ENCODE measurements around the gene SEMA6A.

The SEMA6A gene

DNA sequence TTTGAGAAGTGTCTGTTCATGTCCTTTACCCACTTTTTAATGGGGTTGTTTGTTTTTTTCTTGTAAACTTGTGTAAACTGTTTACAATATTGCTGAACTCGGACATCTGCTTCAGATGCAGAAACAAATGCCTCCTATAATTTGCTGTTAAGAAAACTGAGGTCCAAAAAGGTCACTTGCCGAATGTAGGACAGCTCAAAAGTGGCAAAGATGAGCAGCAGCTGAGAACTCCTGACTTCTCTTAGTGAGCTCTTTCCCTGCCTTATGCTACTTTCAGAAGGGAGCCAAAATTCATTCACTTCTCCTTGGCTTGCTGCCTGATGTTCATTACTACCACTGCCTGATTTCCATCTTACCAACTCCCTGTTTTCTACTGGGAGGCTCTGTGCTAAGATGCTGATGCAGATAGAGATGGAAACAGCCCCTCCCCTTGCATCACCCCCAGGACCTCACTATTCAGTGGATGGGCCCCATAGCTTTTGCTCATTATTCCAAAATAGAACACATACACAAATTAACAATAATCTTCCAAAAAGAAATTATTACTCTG, 60.1 kb downstream of the SEMA6A start:
- no peak for DNase-seq
- TF ChIP-seq POLR2A (IDR thresholded peaks at IDR 0.05; ENCODE audit: low read length) (no peak), GATA1 (IDR thresholded peaks at IDR 0.05; ENCODE audit: low read depth, low read length) (no peak)

DNA sequence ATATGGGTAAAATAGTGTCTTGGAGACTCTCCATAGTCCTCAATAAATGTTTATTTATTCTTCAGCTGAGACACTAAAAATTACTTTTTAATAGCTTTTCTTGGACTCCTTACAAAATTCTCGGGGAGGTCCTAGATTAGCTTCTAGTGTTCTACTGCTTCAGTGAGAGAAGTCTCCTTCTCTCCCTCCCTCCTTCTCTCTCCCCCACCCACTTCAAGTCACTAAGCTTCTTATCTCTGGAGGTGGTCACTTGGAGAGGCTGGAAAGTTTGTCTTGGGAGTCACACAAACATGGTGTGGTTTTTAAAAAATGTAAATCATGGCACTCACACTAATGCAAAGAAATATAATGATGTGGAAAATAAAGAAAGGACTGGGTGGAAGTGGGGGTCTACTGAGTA, 64.1 kb downstream of the SEMA6A start:
- DNase-seq = no peak
- TF ChIP-seq GATA1 (IDR thresholded peaks at IDR 0.05; ENCODE audit: low read depth, low read length) = no peak
- TF ChIP-seq POLR2A (IDR thresholded peaks at IDR 0.05; ENCODE audit: low read length) = no peak

DNA sequence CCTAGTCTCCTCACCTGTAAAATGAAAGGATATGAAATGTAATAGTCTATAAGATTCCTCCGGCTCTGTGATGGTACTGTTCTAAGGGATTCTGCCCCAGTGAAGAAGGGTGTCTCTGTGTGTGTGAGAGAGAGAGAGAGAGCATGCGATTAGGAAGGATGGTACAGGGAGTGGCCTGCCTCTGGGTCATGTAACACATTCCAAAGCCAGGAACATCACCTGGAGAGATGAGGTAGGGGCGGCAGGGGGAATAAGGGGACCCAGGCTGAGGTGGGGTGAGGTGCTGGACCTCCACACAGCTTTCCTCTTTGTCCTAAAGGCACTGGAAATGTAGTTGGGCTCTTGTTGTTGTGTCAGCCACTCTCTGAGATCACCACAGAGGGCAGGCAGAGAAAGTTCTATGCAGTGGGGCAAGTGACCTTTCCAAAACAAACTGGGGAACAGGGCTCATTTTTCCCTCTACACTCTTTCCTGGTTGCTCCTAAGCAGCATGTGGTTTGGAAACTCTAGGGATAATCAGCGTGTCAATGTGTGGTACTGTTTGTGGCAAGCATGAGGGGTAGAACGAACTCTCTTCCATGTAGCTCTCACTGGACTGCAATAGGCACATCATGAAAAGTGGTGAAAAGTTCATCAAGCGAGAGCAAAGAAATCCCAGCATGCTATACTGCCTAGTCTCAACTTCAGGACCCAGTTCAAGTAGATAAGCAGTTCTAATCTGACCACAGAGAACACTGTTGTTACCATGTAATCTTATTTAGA, 65.0 kb downstream of the SEMA6A start:
- TF ChIP-seq GATA1 (IDR thresholded peaks at IDR 0.05; ENCODE audit: low read depth, low read length) (no peak), POLR2A (IDR thresholded peaks at IDR 0.05; ENCODE audit: low read length) (no peak)
- DNase-seq = no peak

DNA sequence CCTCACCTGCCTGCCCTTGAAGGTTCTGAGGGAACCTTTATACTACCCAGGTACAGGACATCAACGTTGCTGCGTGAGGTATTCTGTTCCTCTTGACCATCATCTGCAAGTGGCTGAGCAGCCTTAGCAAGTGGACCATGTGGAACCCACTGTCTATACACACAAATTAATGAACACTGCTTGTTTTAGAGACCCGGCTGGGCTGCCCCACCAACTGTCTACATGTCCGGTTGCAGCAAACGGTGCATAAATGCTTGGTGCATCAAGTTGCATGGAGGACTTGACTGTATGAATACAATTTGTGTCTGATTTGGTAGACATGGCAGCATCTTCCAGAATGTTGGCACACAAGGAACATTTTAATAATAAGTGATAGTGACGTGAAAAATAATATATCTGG, 65.8 kb downstream of the SEMA6A start:
- no peak for DNase-seq

DNA sequence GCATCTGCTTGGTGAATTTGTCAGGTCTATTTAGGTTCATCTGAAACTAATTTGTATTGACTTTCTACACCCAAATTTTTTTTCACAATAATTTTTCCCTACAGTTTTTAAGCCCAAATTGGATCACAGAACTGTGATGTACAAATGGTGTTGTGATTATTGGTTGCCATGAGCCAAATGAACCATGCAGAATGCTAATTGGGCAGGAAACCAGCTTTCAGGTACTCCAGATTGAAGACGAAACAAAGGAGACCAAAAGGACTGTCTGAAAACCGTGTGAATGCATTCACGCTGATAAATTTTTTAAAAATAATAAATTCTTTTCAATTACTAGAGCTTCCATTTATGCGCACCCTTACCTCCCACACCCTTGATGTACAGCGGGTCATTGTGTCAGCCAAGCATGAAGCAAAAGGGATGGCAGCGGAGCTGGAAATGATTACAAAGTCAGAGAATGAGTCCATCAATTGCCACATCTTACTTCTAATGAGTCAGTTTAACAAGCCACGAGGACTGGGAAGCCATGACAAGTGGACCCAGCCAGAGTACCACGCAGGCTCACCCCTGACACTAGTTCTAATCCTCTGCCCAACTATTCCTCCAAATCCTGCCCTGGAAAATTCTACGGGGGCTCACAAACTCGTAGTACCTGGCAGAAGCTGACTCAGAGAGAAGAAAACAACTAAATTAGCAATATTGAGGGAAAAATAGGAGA, 66.5 kb downstream of the SEMA6A start:
- no peak for TF ChIP-seq GATA1 (IDR thresholded peaks at IDR 0.05; ENCODE audit: low read depth, low read length)
- TF ChIP-seq POLR2A (IDR thresholded peaks at IDR 0.05; ENCODE audit: low read length) = no peak
- no peak for DNase-seq

More for the DNA sequence above, 65.8 kb downstream of the SEMA6A start:
- no peak for TF ChIP-seq GATA1 (IDR thresholded peaks at IDR 0.05; ENCODE audit: low read depth, low read length)
- no peak for TF ChIP-seq POLR2A (IDR thresholded peaks at IDR 0.05; ENCODE audit: low read length)

DNA sequence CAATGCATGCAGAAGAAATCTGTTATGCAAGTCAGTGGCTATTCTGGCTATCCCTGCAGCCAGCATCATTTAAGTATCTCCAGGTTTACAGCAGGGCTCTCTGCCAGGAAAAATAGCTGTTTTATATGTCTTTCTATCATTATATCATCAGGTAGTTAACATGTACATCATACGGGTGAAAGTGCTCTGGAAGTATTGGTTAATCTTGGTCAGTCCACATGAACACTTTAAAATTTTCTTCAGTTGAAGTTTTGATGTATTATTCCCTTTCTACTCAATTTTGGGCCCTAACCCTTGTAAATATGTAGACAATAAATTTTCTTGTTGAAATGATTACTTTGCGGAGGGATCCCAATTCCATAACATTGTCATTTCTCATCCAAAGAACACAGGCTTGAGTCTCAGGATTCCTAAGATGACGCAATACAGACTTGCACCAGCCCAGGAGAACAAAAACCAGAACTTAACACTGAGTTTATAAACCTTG, 67.5 kb downstream of the SEMA6A start:
- TF ChIP-seq POLR2A (IDR thresholded peaks at IDR 0.05; ENCODE audit: low read length) (no peak), GATA1 (IDR thresholded peaks at IDR 0.05; ENCODE audit: low read depth, low read length) (no peak)
- no peak for DNase-seq

DNA sequence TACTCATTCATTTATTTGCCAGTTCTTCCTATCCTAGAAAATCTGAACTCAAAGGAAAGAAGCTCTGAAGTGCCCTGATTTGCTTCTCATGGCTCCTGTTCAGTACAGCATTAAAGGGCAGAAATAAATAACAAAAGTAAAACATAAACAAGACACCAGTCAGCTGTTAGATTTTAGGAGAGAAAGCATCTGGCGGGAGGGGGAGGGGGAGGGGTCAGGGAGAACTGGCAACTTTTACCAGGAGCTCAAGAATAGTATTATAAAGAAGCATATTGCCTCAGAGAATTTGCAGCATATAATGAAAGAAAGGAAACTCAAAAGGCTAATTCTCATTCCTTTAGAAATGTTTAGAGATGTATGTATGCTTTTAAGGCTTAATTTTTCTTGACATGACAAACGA, 68.1 kb downstream of the SEMA6A start:
- DNase-seq = no peak

DNA sequence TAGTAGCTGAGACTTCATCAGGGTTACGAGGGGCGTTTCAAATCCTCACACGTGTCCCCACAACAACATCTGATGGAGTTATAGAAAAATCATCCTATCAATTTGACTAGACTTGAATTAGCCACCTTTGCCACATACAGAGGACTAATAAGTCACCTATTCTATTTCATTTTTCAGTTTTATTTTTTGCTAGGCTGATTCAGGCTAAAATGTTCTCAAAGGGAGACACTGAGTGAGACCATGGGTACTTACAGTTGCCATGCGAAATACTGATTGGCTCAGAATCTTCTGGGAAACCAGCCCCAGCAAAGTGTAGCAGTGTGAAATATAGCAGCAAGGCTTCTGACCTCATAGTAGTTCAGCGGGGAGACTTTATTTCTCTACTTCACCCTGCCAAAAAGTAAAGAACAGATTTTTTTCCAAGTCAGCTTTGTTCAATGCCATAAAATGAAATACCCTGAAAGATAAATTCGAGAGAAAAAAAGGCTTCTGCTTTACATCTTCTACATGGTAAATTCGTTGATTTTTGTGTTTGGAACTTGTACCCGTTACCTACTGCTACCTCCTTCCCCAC, 69.9 kb downstream of the SEMA6A start:
- TF ChIP-seq GATA1 (IDR thresholded peaks at IDR 0.05; ENCODE audit: low read depth, low read length) (no peak), POLR2A (IDR thresholded peaks at IDR 0.05; ENCODE audit: low read length) (no peak)
- DNase-seq = no peak

More for the DNA sequence above, 68.1 kb downstream of the SEMA6A start:
- TF ChIP-seq GATA1 (IDR thresholded peaks at IDR 0.05; ENCODE audit: low read depth, low read length) = no peak
- no peak for TF ChIP-seq POLR2A (IDR thresholded peaks at IDR 0.05; ENCODE audit: low read length)

DNA sequence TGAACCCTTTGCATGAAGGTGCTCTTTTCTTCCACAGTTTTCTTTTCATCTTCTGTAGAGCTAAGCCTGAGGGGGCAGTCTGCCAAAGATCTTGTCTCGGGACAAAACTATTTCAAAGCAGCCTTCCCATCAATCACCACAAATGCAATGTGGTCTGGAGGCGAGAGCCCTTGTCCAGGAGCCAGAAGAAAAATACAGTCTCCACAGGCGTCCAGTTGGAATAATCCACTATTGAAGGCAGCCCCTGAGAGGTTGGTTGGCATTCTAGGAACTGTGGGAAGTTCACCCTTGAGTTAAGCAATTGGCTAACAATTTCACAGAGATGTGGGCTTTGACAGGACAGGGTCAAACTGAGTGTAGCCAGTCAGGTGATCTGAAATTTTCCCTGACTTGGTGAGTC, 72.0 kb downstream of the SEMA6A start:
- no peak for DNase-seq
- TF ChIP-seq GATA1 (IDR thresholded peaks at IDR 0.05; ENCODE audit: low read depth, low read length) (no peak), POLR2A (IDR thresholded peaks at IDR 0.05; ENCODE audit: low read length) (no peak)

DNA sequence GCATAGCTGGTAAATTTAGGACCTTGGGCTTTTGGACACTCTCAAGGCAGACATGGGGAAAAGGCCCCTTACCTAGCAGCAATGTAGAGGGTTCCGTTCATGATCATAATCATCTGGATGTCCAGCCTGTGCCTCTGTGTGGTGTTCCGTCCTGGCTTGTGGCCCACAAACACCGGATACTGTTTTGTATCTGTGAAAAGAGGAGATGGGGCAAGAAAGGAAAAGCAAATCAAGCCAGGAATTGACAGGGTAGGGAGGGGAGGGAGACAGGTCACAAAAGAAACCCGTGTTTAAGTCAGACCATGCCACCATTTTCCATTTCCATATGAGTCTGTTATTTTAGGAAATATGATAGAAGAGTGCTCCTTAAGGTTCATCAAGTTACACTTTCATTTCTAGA, 72.5 kb downstream of the SEMA6A start:
- TF ChIP-seq POLR2A (IDR thresholded peaks at IDR 0.05; ENCODE audit: low read length) = no peak
- no peak for TF ChIP-seq GATA1 (IDR thresholded peaks at IDR 0.05; ENCODE audit: low read depth, low read length)

DNA sequence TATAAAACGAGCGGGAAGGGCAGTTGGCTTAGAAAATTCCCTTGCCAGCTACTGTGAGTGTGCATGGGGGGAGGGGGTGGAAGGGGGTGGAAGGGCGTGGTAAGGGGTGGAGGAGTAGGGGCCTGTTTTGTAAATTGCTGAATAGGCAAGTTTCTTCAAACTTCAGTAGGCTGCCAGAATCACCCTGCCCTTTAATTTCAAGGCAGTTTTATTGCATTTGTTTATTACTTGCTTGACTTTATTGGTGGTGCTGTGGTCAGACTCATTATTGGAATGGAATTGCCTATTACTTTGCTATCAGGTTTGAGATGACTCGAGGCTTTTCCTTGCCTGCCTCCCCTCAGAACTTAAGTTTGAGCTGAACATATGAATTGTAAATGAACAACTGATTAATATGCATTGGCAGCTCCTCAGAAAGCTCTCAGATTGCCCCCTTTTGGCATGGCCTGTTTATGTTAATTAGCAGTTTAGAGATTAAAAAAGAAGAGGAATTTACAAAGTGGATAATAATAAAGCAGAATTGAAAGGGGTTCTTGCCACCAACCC, 76.0 kb downstream of the SEMA6A start:
- DNase-seq = no peak
- no peak for TF ChIP-seq POLR2A (IDR thresholded peaks at IDR 0.05; ENCODE audit: low read length)
- no peak for TF ChIP-seq GATA1 (IDR thresholded peaks at IDR 0.05; ENCODE audit: low read depth, low read length)

More for the DNA sequence above, 72.5 kb downstream of the SEMA6A start:
- DNase-seq = no peak

DNA sequence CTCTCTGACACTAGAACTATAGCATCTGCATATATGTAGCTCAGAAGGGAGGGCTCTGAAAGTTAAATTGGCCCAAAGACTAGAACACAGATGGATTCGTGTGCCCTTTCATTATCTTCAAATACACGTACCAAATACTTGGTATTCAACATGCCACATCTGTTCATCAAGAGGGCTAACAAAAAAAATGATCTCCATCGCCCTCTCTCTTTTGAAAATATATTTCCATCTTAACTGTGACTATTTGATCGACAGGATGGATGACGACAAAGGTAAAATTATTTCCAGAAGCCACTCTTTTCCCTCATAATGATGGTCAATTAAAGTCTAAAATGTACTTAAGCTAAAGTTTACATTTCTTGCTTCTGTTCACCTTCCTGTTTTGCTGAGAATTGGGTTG, 77.0 kb downstream of the SEMA6A start:
- no peak for DNase-seq
- no peak for TF ChIP-seq GATA1 (IDR thresholded peaks at IDR 0.05; ENCODE audit: low read depth, low read length)

DNA sequence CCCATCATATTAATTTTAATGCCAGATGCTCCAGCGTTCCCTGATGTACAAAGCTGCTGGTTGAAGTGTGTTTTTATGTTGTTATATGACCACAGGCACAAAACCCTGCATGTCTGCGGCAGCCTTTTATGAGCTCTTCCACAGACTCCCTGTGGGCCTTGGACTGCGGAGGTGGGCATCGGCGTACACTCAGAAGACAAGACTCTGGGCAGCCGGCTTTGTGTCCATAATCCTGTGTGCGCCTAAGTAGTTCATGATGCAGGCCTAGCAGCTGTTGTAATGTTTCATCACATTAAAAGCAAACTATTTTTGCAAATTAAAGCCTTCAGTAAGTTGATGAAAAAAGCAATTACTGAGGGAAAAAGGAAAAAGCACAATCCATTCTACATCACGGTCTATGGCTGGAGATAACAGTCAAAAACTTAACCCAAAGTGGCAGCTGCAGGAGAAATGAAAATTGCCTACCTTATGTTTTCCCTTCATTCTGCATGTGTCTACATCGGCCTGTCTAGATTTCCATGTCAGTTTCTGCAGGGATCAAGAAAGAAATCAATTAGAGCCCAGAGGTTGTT, 78.8 kb downstream of the SEMA6A start:
- TF ChIP-seq POLR2A (IDR thresholded peaks at IDR 0.05; ENCODE audit: low read length) = no peak
- no peak for TF ChIP-seq GATA1 (IDR thresholded peaks at IDR 0.05; ENCODE audit: low read depth, low read length)
- DNase-seq = no peak
